Smooth muscle cell (in vitro differentiated cells): ENCODE results near the gene ADAMTS12. TPM values are rescaled to one million over a fixed set of nuclear protein-coding genes. Genes with fewer than 3 reads are reported as not detected.

Source experiments
- DNase-seq: peaks from one replicate; lab custom pipeline; 2025; ENCODE audit not compliant: unreplicated experiment; lab: John Stamatoyannopoulos, UW
- H2AFZ ChIP-seq: fragments of 200-600 bp; sonication (generic); 2 replicates; pipeline ENCODE4 v1.6.0; 2016; ENCODE audit warnings: antibody characterized with exemption, low read depth, mild to moderate bottlenecking
- H3F3A ChIP-seq: fragments of 200-600 bp; sonication (generic); 2 replicates; pipeline ENCODE4 v1.6.0; 2017; ENCODE audit warnings: antibody characterized with exemption, low read depth
- H3K27ac ChIP-seq: fragments of 200-600 bp; sonication (generic); 2 replicates; pipeline ENCODE4 v1.5.1; 2016; ENCODE audit warnings: low read depth, mild to moderate bottlenecking
- H3K27me3 ChIP-seq: fragments of 200-600 bp; sonication (generic); 2 replicates; pipeline ENCODE4 v1.6.1; 2016; ENCODE audit warnings: low read depth, mild to moderate bottlenecking
- H3K36me3 ChIP-seq: fragments of 200-600 bp; sonication (generic); 2 replicates; pipeline ENCODE4 v1.5.1; 2016; ENCODE audit warnings: low read depth
- H3K4me1 ChIP-seq: fragments of 200-600 bp; sonication (generic); 2 replicates; pipeline ENCODE4 v1.5.1; 2016; ENCODE audit warnings: low read depth
- H3K4me2 ChIP-seq: fragments of 200-600 bp; sonication (generic); 2 replicates; pipeline ENCODE4 v1.6.0; 2016; ENCODE audit warnings: mild to moderate bottlenecking
- H3K4me3 ChIP-seq: fragments of 200-600 bp; sonication (generic); 2 replicates; pipeline ENCODE4 v1.5.1; 2016; ENCODE audit warnings: mild to moderate bottlenecking
- H3K79me2 ChIP-seq: fragments of 200-600 bp; sonication (generic); 2 replicates; pipeline ENCODE4 v1.6.0; 2016; ENCODE audit warnings: low read depth, mild to moderate bottlenecking
- H3K9ac ChIP-seq: fragments of 200-600 bp; sonication (generic); 2 replicates; pipeline ENCODE4 v1.6.0; 2016; ENCODE audit warnings: low read depth
- H3K9me3 ChIP-seq: fragments of 200-600 bp; sonication (generic); replicated peaks from 2 replicates; pipeline ENCODE4 v1.5.1; 2016; ENCODE audit warnings: low read depth
- H4K20me1 ChIP-seq: fragments of 200-600 bp; sonication (generic); 2 replicates; pipeline ENCODE4 v1.6.0; 2016; ENCODE audit warnings: low read depth
- WGBS: methylation state at CpG from one replicate; pipeline ENCODE4 v1.1.7; 2016; ENCODE audit warnings: low lambda C conversion rate; 5-methylcytosine and 5-hydroxymethylcytosine counted together
- polyA plus RNA-seq: library from polyadenylated mRNA; unstranded; fragments of >200 nt; fragmentation: Nextera tagmentation; extraction: Ambion mirVana; gene quantifications from 2 replicates; pipeline ENCODE4 v1.2.1, GENCODE V29; 2016
- total RNA-seq: library from RNA; depleted of rRNA; stranded (reverse); fragments of >200 nt; gene quantifications from 2 replicates; pipeline ENCODE4 v1.2.3, GENCODE V29; 2014
- TF ChIP-seq, protein P1 (sequence below): fragments of 200-600 bp; sonication (generic); IDR thresholded peaks from 2 replicates; pipeline ENCODE4 v1.5.1; 2017; ENCODE audit warnings: borderline replicate concordance, mild to moderate bottlenecking, antibody characterized with exemption; ENCODE audit not compliant: insufficient read depth, poor library complexity, severe bottlenecking

Gene ADAMTS12
- total and polyA plus RNA-seq, 2 experiments from 2014 or later, result 34.3 to 84.9 TPM

DNA sequence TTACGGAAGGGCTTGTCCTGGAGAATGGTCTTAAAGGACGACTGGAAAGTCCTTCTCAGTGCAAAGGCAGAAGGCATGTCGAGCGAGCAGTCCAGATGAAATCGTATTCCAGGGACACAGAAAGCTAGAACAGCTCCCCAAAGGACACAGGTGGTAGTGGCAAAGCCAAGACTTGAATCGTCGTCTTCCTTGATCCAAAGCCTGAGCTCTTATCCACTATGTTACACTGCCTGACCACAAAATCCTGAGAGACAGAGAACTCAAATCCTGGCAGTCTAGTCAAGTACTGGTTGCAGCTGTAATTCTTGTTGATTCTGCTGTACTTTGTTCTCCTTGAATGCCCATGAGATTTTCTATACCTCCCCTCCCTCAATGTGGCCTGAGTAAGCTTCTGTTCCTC is 252.3 kb downstream of the ADAMTS12 start:
- WGBS, result 87% methylated on average over 7 of the region's 7 CpGs
- no peak for DNase-seq
- H3K27ac ChIP-seq, result no peak overlapping the region
- H3F3A ChIP-seq, result peaks cover 9% of the 10 kb centered on the region
- H3K4me3 ChIP-seq, result no peak overlapping the region
- peaks cover 9% of the 10 kb centered on the region for H3K4me1 ChIP-seq
- H2AFZ ChIP-seq, result no peak overlapping the region
- H3K36me3 ChIP-seq, result peaks cover 6% of the 10 kb centered on the region
- TF ChIP-seq, protein P1, sequence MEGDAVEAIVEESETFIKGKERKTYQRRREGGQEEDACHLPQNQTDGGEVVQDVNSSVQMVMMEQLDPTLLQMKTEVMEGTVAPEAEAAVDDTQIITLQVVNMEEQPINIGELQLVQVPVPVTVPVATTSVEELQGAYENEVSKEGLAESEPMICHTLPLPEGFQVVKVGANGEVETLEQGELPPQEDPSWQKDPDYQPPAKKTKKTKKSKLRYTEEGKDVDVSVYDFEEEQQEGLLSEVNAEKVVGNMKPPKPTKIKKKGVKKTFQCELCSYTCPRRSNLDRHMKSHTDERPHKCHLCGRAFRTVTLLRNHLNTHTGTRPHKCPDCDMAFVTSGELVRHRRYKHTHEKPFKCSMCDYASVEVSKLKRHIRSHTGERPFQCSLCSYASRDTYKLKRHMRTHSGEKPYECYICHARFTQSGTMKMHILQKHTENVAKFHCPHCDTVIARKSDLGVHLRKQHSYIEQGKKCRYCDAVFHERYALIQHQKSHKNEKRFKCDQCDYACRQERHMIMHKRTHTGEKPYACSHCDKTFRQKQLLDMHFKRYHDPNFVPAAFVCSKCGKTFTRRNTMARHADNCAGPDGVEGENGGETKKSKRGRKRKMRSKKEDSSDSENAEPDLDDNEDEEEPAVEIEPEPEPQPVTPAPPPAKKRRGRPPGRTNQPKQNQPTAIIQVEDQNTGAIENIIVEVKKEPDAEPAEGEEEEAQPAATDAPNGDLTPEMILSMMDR, result no peak
- H4K20me1 ChIP-seq, result no peaks in the 10 kb centered on the region
- H3K4me2 ChIP-seq, result no peak overlapping the region
- H3K9ac ChIP-seq, result no peak overlapping the region
- no peaks in the 10 kb centered on the region for H3K27me3 ChIP-seq
- H3K9me3 ChIP-seq, result no peaks in the 10 kb centered on the region
- H3K79me2 ChIP-seq, result no peaks in the 10 kb centered on the region

DNA sequence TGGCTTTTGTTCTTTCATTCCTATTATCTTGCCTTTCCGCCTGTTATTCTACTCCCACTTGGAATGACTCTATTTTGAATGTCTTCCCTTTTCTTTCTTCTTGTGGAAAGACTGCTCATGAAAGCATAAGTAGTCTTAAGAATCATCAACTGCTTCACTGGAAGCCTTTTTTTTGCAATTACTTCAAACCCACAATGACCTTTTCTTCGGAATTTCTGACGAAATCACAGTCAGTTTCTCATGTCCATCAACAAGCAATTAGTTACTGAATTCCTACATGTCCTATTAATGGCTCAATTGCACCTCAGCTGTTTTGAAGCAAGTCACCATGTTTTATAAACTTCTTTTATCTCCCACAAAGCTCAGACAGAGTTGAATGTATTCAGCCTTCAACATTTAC is 254.8 kb downstream of the ADAMTS12 start:
- no peak for DNase-seq
- Histone ChIP-seq H3K4me2 (no peak overlapping the region), H3K27me3 (no peaks in the 10 kb centered on the region), H3K4me1 (peaks cover under 1% of the 10 kb centered on the region), H4K20me1 (no peaks in the 10 kb centered on the region), H3F3A (peaks cover 1% of the 10 kb centered on the region), H2AFZ (no peak overlapping the region), H3K27ac (no peak overlapping the region), H3K9me3 (no peaks in the 10 kb centered on the region), H3K9ac (no peak overlapping the region), H3K79me2 (no peaks in the 10 kb centered on the region), H3K4me3 (no peak overlapping the region), H3K36me3 (peaks cover 8% of the 10 kb centered on the region)
- 74% methylated on average over 3 of the region's 3 CpGs for WGBS
- TF ChIP-seq, protein P1, result no peak

DNA sequence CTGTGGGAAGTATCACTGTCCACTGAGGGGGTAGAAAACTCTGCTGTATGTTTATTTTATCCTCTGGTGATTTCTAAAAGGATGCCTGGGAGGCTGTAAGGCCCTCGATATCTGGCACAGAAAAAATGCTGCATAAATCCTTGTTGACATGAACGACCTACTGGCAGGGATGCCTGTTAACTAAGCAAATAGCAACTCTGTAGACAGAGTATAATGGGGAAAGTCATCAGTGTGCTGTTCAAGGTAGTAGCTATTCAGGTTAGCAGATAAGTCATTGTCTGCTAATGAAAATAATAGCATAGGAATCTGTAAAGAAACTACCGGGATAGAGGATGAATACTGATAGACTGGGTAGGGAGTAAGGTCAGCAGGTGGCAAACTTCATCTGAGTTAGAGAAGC is 256.2 kb downstream of the ADAMTS12 start:
- H3K4me1 ChIP-seq, result no peaks in the 10 kb centered on the region

DNA sequence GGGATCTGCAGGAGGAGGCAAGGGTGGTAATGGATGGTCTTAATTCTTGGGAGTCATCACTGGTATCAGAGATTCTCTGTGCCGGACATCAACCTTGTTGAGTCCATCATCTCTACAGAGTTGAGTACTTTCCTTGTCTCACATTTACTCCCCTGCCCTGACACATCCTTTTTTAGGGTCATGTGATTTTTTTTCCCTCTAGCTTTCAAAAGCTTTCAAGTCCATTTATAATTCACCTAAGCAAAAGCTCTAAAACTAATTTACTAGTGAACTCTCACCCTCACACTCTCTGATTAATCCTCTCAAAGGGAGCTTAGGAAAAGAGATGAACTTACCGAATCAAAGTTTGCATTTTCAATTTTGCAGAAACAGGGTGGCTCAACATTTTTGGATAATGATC is 258.1 kb downstream of the ADAMTS12 start:
- no peak overlapping the region for H3K4me3 ChIP-seq
- no peaks in the 10 kb centered on the region for H3F3A ChIP-seq
- no peaks in the 10 kb centered on the region for H4K20me1 ChIP-seq
- H3K27ac ChIP-seq, result no peak overlapping the region
- H3K79me2 ChIP-seq, result no peaks in the 10 kb centered on the region
- 93% methylated on average over 2 of the region's 2 CpGs for WGBS
- H3K27me3 ChIP-seq, result no peaks in the 10 kb centered on the region
- peaks cover 12% of the 10 kb centered on the region for H3K36me3 ChIP-seq
- no peaks in the 10 kb centered on the region for H3K9me3 ChIP-seq
- no peak overlapping the region for H3K9ac ChIP-seq
- no peak for DNase-seq
- H3K4me2 ChIP-seq, result no peak overlapping the region
- no peak overlapping the region for H2AFZ ChIP-seq
- H3K4me1 ChIP-seq, result no peaks in the 10 kb centered on the region
- TF ChIP-seq, protein P1, result no peak

More for the DNA sequence above, 256.2 kb downstream of the ADAMTS12 start:
- H3F3A ChIP-seq, result no peaks in the 10 kb centered on the region
- no peaks in the 10 kb centered on the region for H3K9me3 ChIP-seq
- 60% methylated on average over 3 of the region's 3 CpGs for WGBS
- no peak overlapping the region for H3K27ac ChIP-seq
- H3K27me3 ChIP-seq, result no peaks in the 10 kb centered on the region
- DNase-seq, result no peak
- H3K79me2 ChIP-seq, result no peaks in the 10 kb centered on the region
- H3K4me2 ChIP-seq, result no peak overlapping the region
- no peak overlapping the region for H3K9ac ChIP-seq
- H3K36me3 ChIP-seq, result peaks cover 8% of the 10 kb centered on the region
- TF ChIP-seq, protein P1, result no peak
- H2AFZ ChIP-seq, result no peak overlapping the region
- H3K4me3 ChIP-seq, result no peak overlapping the region
- no peaks in the 10 kb centered on the region for H4K20me1 ChIP-seq
